Measurements from ENCODE around the gene FABP1. TPM values are rescaled to one million over a fixed set of nuclear protein-coding genes. Genes with fewer than 3 reads are reported as not detected.

FABP1 gene
- polyA plus RNA-seq (2013, experiment 1 of 2) = 0.60 TPM
- polyA plus RNA-seq (2013, experiment 2 of 2) = 1.6 TPM

GRCh38 chr2:88127888-88128653, at the start of gene FABP1:
Gene FABP1 (minus strand): TSS chr2:88128062. CDS start chr2:88128017, 45 bp downstream.
- H3K27me3 ChIP-seq (ENCODE audit: insufficient read depth, low read length) = no peaks in the 10 kb centered on the region
- no peaks in the 10 kb centered on the region for H3K36me3 ChIP-seq (ENCODE audit: insufficient read depth, low read length)
- H3K4me3 ChIP-seq (ENCODE audit: low read length) = no peak within 1 kb of the TSS
- no peaks in the 10 kb centered on the region for H3K4me1 ChIP-seq (ENCODE audit: insufficient read depth, low read length)
- no peaks in the 10 kb centered on the region for H3K9me3 ChIP-seq (ENCODE audit: insufficient read depth, low read depth, low read length)
- H3K27ac ChIP-seq (ENCODE audit: low read depth, low read length) = no peak within 1 kb of the TSS
- H3K9ac ChIP-seq (ENCODE audit: low read depth, low read length) = no peak within 1 kb of the TSS
- WGBS = 91% methylated on average over 10 of the region's 12 CpGs

GRCh38 chr2:88177556-88177955, 49.7 kb upstream of the FABP1 start:
- Histone ChIP-seq H3K4me1 (ENCODE audit: insufficient read depth, low read length) (no peaks in the 10 kb centered on the region; the same call in 1 of the 2 replicates), H3K4me3 (ENCODE audit: low read length) (no peak overlapping the region), H3K9me3 (ENCODE audit: insufficient read depth, low read depth, low read length) (no peaks in the 10 kb centered on the region), H3K36me3 (ENCODE audit: insufficient read depth, low read length) (0 out of 2 replicates have a peak, but pooled peaks cover 2% of the 10 kb centered on the region), H3K27me3 (ENCODE audit: insufficient read depth, low read length) (no peaks in the 10 kb centered on the region), H3K9ac (ENCODE audit: low read depth, low read length) (no peak overlapping the region), H3K27ac (ENCODE audit: low read depth, low read length) (no peak overlapping the region)
- 89% methylated on average over 3 of the region's 3 CpGs for WGBS

- H3K4me3 ChIP-seq (ENCODE audit: low read length) = no peak overlapping the region
- no peak overlapping the region for H3K9ac ChIP-seq (ENCODE audit: low read depth, low read length)
- WGBS = 81% methylated on average over 3 of the region's 3 CpGs
- no peaks in the 10 kb centered on the region; the same call in 1 of the 2 replicates for H3K4me1 ChIP-seq (ENCODE audit: insufficient read depth, low read length)
- no peaks in the 10 kb centered on the region for H3K27me3 ChIP-seq (ENCODE audit: insufficient read depth, low read length)
- no peaks in the 10 kb centered on the region for H3K9me3 ChIP-seq (ENCODE audit: insufficient read depth, low read depth, low read length)
- H3K36me3 ChIP-seq (ENCODE audit: insufficient read depth, low read length) = 0 out of 2 replicates have a peak, but pooled peaks cover 2% of the 10 kb centered on the region
- H3K27ac ChIP-seq (ENCODE audit: low read depth, low read length) = no peak overlapping the region
These were observed 48.6 kb upstream of the FABP1 start for GRCh38 chr2:88176352-88176984.

GRCh38 chr2:88172882-88173281, 45.0 kb upstream of the FABP1 start:
- Histone ChIP-seq H3K27me3 (ENCODE audit: insufficient read depth, low read length) (no peaks in the 10 kb centered on the region), H3K4me1 (ENCODE audit: insufficient read depth, low read length) (peaks cover 5% of the 10 kb centered on the region), H3K9me3 (ENCODE audit: insufficient read depth, low read depth, low read length) (no peaks in the 10 kb centered on the region)

GRCh38 chr2:88171966-88172365, 44.1 kb upstream of the FABP1 start:
- Histone ChIP-seq H3K36me3 (ENCODE audit: insufficient read depth, low read length) (0 out of 2 replicates have a peak, but pooled peaks cover 2% of the 10 kb centered on the region), H3K27me3 (ENCODE audit: insufficient read depth, low read length) (no peaks in the 10 kb centered on the region), H3K4me3 (ENCODE audit: low read length) (no peak overlapping the region), H3K4me1 (ENCODE audit: insufficient read depth, low read length) (peaks cover 5% of the 10 kb centered on the region), H3K27ac (ENCODE audit: low read depth, low read length) (no peak overlapping the region), H3K9ac (ENCODE audit: low read depth, low read length) (no peak overlapping the region), H3K9me3 (ENCODE audit: insufficient read depth, low read depth, low read length) (peaks cover 8% of the 10 kb centered on the region; the same call in 1 of the 2 replicates)
- WGBS = 97% methylated on average over 1 of the region's 1 CpG

More at GRCh38 chr2:88172882-88173281, 45.0 kb upstream of the FABP1 start:
- no peak overlapping the region for H3K27ac ChIP-seq (ENCODE audit: low read depth, low read length)
- H3K9ac ChIP-seq (ENCODE audit: low read depth, low read length) = no peak overlapping the region
- WGBS = 92% methylated on average over 6 of the region's 6 CpGs
- H3K36me3 ChIP-seq (ENCODE audit: insufficient read depth, low read length) = 0 out of 2 replicates have a peak, but pooled peaks cover 2% of the 10 kb centered on the region
- H3K4me3 ChIP-seq (ENCODE audit: low read length) = no peak overlapping the region

- H3K27ac ChIP-seq (ENCODE audit: low read depth, low read length) = peak overlapping the region; percentile 54
- WGBS = 1% methylated on average over 37 of the region's 37 CpGs
These were observed 42.6 kb upstream of the FABP1 start for GRCh38 chr2:88170472-88170892.

GRCh38 chr2:88168386-88168785, 40.5 kb upstream of the FABP1 start:
- WGBS = 72% methylated on average over 7 of the region's 7 CpGs
- Histone ChIP-seq H3K27ac (ENCODE audit: low read depth, low read length) (no peak overlapping the region), H3K9me3 (ENCODE audit: insufficient read depth, low read depth, low read length) (peaks cover 8% of the 10 kb centered on the region; the same call in 1 of the 2 replicates), H3K4me3 (ENCODE audit: low read length) (no peak overlapping the region), H3K27me3 (ENCODE audit: insufficient read depth, low read length) (no peaks in the 10 kb centered on the region), H3K36me3 (ENCODE audit: insufficient read depth, low read length) (no peaks in the 10 kb centered on the region), H3K4me1 (ENCODE audit: insufficient read depth, low read length) (peaks cover 5% of the 10 kb centered on the region; the same call in 1 of the 2 replicates), H3K9ac (ENCODE audit: low read depth, low read length) (no peak overlapping the region)

More at GRCh38 chr2:88170472-88170892, 42.6 kb upstream of the FABP1 start:
- Histone ChIP-seq H3K27me3 (ENCODE audit: insufficient read depth, low read length) (no peaks in the 10 kb centered on the region), H3K36me3 (ENCODE audit: insufficient read depth, low read length) (0 out of 2 replicates have a peak, but pooled peaks cover 1% of the 10 kb centered on the region), H3K9me3 (ENCODE audit: insufficient read depth, low read depth, low read length) (peaks cover 8% of the 10 kb centered on the region; the same call in 1 of the 2 replicates), H3K9ac (ENCODE audit: low read depth, low read length) (peak overlapping the region; percentile 79), H3K4me1 (ENCODE audit: insufficient read depth, low read length) (peaks cover 5% of the 10 kb centered on the region; the same call in 1 of the 2 replicates), H3K4me3 (ENCODE audit: low read length) (peak overlapping the region; percentile 76)

- Histone ChIP-seq H3K4me3 (ENCODE audit: low read length) (no peak overlapping the region), H3K27ac (ENCODE audit: low read depth, low read length) (no peak overlapping the region), H3K4me1 (ENCODE audit: insufficient read depth, low read length) (peaks cover 5% of the 10 kb centered on the region), H3K27me3 (ENCODE audit: insufficient read depth, low read length) (no peaks in the 10 kb centered on the region), H3K9me3 (ENCODE audit: insufficient read depth, low read depth, low read length) (peaks cover 8% of the 10 kb centered on the region; the same call in 1 of the 2 replicates), H3K36me3 (ENCODE audit: insufficient read depth, low read length) (no peaks in the 10 kb centered on the region), H3K9ac (ENCODE audit: low read depth, low read length) (no peak overlapping the region)
- 96% methylated on average over 2 of the region's 2 CpGs for WGBS
These were observed 39.9 kb upstream of the FABP1 start for GRCh38 chr2:88167740-88168139.

GRCh38 chr2:88165332-88166003, 37.6 kb upstream of the FABP1 start:
- H3K9me3 ChIP-seq (ENCODE audit: insufficient read depth, low read depth, low read length) = peaks cover 8% of the 10 kb centered on the region; the same call in 1 of the 2 replicates
- WGBS = 0% methylated on average over 1 of the region's 1 CpG

GRCh38 chr2:88161446-88162244, 33.8 kb upstream of the FABP1 start:
- Histone ChIP-seq H3K9ac (ENCODE audit: low read depth, low read length) (no peak overlapping the region), H3K27ac (ENCODE audit: low read depth, low read length) (no peak overlapping the region), H3K9me3 (ENCODE audit: insufficient read depth, low read depth, low read length) (no peaks in the 10 kb centered on the region), H3K4me3 (ENCODE audit: low read length) (no peak overlapping the region), H3K27me3 (ENCODE audit: insufficient read depth, low read length) (no peaks in the 10 kb centered on the region), H3K36me3 (ENCODE audit: insufficient read depth, low read length) (no peaks in the 10 kb centered on the region), H3K4me1 (ENCODE audit: insufficient read depth, low read length) (no peaks in the 10 kb centered on the region; the same call in 1 of the 2 replicates)
- 91% methylated on average over 11 of the region's 11 CpGs for WGBS

More at GRCh38 chr2:88165332-88166003, 37.6 kb upstream of the FABP1 start:
- H3K4me1 ChIP-seq (ENCODE audit: insufficient read depth, low read length) = no peaks in the 10 kb centered on the region; the same call in 1 of the 2 replicates
- no peak overlapping the region for H3K27ac ChIP-seq (ENCODE audit: low read depth, low read length)
- H3K4me3 ChIP-seq (ENCODE audit: low read length) = no peak overlapping the region
- H3K27me3 ChIP-seq (ENCODE audit: insufficient read depth, low read length) = no peaks in the 10 kb centered on the region
- no peak overlapping the region for H3K9ac ChIP-seq (ENCODE audit: low read depth, low read length)
- no peaks in the 10 kb centered on the region for H3K36me3 ChIP-seq (ENCODE audit: insufficient read depth, low read length)

All from HUES64 (cell line).